ENCODE results near the gene IL34. TPM values are rescaled to one million over a fixed set of nuclear protein-coding genes. Genes with fewer than 3 reads are reported as not detected.

IL34 gene
- total RNA-seq, 1 experiment from 2014 or later, result 4.4 TPM

DNA sequence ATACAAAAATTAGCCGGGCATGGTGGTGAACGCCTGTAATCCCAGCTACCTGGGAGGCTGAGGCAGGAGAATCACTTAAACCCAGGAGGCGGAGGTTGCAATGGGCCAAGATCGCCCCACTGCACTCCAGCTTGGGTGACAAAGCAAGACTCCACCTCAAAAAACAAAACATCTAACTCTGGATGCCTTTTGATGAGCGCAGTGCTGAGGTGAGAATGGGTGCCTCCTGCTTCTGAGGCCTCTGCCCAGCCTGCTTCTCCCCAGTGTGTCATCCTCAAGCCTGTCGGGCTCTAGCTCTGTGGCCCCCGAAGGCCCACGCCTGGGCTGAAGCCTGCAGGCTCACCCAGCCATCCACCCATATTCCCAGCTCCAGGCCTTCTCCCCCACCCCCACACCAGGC is 50.0 kb downstream of the IL34 start:
- H3K4me1 Mint-ChIP-seq, result peaks cover 32% of the 10 kb centered on the region in 2 experiments
- Histone ChIP-seq H3K18ac (ENCODE audit: insufficient read length, low read depth, low read length) (no peak overlapping the region), H3K9me3 (ENCODE audit: control insufficient read depth, low read depth, low read length) (no peaks in the 10 kb centered on the region), H3K14ac (ENCODE audit: insufficient read depth, low read length) (no peak overlapping the region), H4K8ac (replicated peaks; ENCODE audit: insufficient read length, low read depth, low read length) (no peak overlapping the region), H3K4ac (ENCODE audit: low read depth, low read length) (no peak overlapping the region), H3K4me2 (ENCODE audit: insufficient read depth, insufficient read length, low read length) (no peak overlapping the region), H3K79me2 (ENCODE audit: insufficient read depth, low read length) (no peaks in the 10 kb centered on the region), H2BK12ac (ENCODE audit: insufficient read length, low read depth, low read length) (no peak overlapping the region), H2AK5ac (ENCODE audit: insufficient read length, low read length) (no peak overlapping the region), H2BK20ac (ENCODE audit: low read depth, low read length, poor library complexity, severe bottlenecking) (no peak overlapping the region), H4K5ac (ENCODE audit: insufficient read length, low read depth, low read length) (no peak overlapping the region), H4K20me1 (ENCODE audit: control insufficient read depth, insufficient read depth, insufficient read length) (no peaks in the 10 kb centered on the region), H3K23ac (ENCODE audit: insufficient read length, low read depth, low read length) (no peak overlapping the region), H3K79me1 (ENCODE audit: insufficient read depth, low read depth, low read length, poor library complexity, severe bottlenecking) (no peaks in the 10 kb centered on the region), H3K27ac (ENCODE audit: insufficient read length, low read depth, low read length) (no peak overlapping the region), H3K23me2 (ENCODE audit: insufficient read length, low read depth, low read length, poor library complexity, severe bottlenecking) (no peaks in the 10 kb centered on the region), H3K56ac (ENCODE audit: insufficient read length, low read depth, low read length) (no peak overlapping the region), H3K4me1 (ENCODE audit: insufficient read depth, low read length) (no peaks in the 10 kb centered on the region; the same call in 1 of the 2 replicates), H2AFZ (ENCODE audit: low read length) (no peak overlapping the region), H3T11ph (ENCODE audit: low read length) (no peak overlapping the region), H2BK15ac (ENCODE audit: low read depth, low read length) (no peak overlapping the region), H3K27me3 (ENCODE audit: insufficient read depth, low read length) (no peaks in the 10 kb centered on the region), H3K9ac (ENCODE audit: extremely low read depth, insufficient read length, low read length) (no peak overlapping the region), H2BK5ac (ENCODE audit: insufficient read length, low read length) (no peak overlapping the region), H4K91ac (ENCODE audit: insufficient read length, low read depth, low read length) (no peak overlapping the region), H2BK120ac (ENCODE audit: low read depth, low read length, poor library complexity, severe bottlenecking) (no peak overlapping the region)
- peaks cover 8 to 12% (median 10%) of the 10 kb centered on the region in 3 experiments; a peak in 4 of 7 replicates for H3K36me3 Mint-ChIP-seq (ENCODE audit: insufficient read depth in 1 of 3, low read depth in 3 of 3)
- TF ChIP-seq, protein P1, sequence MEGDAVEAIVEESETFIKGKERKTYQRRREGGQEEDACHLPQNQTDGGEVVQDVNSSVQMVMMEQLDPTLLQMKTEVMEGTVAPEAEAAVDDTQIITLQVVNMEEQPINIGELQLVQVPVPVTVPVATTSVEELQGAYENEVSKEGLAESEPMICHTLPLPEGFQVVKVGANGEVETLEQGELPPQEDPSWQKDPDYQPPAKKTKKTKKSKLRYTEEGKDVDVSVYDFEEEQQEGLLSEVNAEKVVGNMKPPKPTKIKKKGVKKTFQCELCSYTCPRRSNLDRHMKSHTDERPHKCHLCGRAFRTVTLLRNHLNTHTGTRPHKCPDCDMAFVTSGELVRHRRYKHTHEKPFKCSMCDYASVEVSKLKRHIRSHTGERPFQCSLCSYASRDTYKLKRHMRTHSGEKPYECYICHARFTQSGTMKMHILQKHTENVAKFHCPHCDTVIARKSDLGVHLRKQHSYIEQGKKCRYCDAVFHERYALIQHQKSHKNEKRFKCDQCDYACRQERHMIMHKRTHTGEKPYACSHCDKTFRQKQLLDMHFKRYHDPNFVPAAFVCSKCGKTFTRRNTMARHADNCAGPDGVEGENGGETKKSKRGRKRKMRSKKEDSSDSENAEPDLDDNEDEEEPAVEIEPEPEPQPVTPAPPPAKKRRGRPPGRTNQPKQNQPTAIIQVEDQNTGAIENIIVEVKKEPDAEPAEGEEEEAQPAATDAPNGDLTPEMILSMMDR (conservative IDR thresholded peaks at IDR 0.05), result no peak
- H3K27me3 Mint-ChIP-seq (ENCODE audit: low read depth), result no peaks in the 10 kb centered on the region
- no peak for DNase-seq
- 0 out of 5 replicates have a peak overlapping the region, but pooled peaks of 1 of the 2 experiments have one; percentile 14 for H3K4me3 Mint-ChIP-seq
- H3K9me3 Mint-ChIP-seq, result no peaks in the 10 kb centered on the region
- no CpG with 5 or more reads among the region's 8 CpGs for whole genome bisulfite sequencing (ENCODE audit: extremely low coverage, insufficient read length, low lambda C conversion rate)
- peak overlapping the region; percentile 18 to 93 (median 47); a peak in 1 of 7 replicates for H3K27ac Mint-ChIP-seq

Measured in H9 (cell line).